Right renal cortex interstitium (tissue), 3 donors: ENCODE measurements around the gene MGAT3. TPM values are rescaled to one million over a fixed set of nuclear protein-coding genes. Genes with fewer than 3 reads are reported as not detected.
"Not testable (repeated sequence)": the region's sequence is repeated elsewhere in the genome, so short reads cannot be mapped to it uniquely, and the experiment has no call there.

ENCODE experiments used
- DNase-seq, 3 donors: peaks; one replicate each; pipeline ENCODE4 v3.0.0-alpha.2; 2013; ENCODE audit warnings: low read depth in 3 of 3, low spot score in 2 of 3
- polyA plus RNA-seq, 3 donors: library from polyadenylated mRNA; unstranded; fragments of 120-200 nt; gene quantifications; one replicate each; pipeline ENCODE4 v1.2.1, GENCODE V29; 2013; ENCODE audit not compliant: insufficient read length in 3 of 3

MGAT3 gene
- polyA plus RNA-seq, 3 donors = 18.7 to 26.7 (median 23.8) TPM

DNA sequence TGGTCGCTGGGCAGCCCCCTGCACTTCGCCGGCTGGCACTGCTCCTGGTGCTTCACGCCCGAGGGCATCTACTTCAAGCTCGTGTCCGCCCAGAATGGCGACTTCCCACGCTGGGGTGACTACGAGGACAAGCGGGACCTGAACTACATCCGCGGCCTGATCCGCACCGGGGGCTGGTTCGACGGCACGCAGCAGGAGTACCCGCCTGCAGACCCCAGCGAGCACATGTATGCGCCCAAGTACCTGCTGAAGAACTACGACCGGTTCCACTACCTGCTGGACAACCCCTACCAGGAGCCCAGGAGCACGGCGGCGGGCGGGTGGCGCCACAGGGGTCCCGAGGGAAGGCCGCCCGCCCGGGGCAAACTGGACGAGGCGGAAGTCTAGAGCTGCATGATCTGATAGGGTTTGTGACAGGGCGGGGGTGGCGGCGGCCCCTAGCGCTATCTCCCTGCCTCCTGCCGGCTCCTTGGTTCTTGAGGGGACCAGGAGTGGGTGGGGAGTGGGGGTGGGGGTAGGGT lies 31.8 kb downstream of the MGAT3 start:
- no peak for DNase-seq

DNA sequence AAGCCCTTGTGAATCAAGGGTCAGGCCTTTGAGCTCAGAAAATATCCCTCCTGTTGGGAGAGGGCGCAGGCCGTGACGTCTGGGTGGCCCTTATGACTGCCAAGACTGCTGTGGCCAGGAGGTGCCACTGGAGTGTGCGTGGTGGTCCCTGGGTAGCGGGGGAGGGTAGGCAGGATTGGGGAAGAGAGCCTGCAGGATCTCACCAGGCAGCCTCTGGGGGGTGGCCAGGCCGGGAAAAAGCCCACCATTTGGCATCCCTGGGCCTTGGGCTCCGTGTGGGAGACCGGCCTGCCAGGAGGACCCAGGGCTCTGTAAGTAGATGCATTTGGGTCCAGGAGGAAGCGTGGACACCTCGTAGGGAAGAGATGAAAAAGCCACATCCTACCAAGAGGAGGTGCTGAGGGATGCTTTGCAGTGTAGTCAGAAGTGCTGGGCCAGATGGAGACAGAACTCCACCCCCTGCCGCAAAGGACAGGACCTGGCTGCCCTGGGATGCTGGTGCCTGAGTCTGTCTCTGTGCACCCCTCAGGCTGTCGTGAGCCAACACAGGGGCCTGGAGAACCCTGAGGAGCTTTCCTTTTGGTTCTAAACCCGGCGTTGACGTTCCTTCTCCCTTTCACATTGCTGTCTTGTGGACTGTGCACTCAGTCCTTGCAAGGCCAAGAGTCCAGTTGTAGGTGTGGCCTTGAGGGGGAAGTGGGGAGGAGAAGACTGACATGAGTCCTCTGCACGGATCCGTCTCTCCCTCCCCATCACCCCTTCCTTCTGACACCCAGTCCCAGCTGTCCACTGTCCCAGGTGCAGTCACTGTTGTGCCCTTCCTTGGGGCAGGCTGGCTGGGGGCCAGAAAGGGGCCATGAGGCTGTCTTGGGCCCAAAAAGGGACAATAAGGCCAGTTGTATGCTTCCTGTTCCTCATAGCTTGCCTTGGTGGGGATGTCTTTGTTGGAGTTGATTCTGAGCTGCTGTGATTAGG lies 32.6 kb downstream of the MGAT3 start:
- DNase-seq = no peak

- DNase-seq = no peak
These were observed 33.5 kb downstream of the MGAT3 start for GRCh38 chr22:39490135-39490798.

DNA sequence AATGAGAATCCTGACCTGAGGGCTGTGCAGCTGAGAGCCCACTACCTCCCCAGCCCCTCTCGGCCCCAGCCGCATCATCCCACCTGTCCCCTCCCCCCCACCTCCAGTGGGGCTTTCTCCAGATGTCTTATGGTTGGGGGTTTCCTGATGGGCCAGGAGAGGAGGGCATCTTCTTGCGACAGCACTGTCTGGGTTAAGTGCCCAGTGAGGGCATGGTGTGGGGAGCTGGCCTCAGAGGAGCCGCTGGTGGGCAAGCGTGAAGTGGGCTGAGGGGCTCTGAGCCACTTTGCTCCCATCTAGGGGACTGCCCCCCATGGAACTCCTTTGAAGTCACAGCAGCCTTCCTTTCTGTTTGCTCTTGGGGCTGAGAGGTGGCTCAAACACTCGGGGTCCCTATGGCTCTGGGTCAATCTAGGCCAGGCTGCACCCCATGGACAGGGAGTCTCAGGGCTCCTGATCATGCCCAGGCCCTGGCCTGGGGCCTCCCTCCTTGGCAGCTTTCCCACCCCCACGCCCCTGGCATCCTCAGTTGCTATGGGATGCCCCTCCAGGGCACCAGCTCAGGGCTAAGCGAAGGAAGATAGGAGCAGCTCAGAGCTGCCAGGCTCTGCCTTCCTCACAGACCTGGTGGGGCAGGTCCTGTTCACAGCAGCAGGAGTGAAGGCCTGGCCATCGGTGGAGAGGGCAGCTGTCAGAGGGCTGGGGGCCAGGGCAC lies 34.3 kb downstream of the MGAT3 start:
- DNase-seq = no peak

- DNase-seq = no peak
These were observed 34.9 kb downstream of the MGAT3 start for GRCh38 chr22:39491696-39492095.

- no peak for DNase-seq
These were observed 35.4 kb downstream of the MGAT3 start for GRCh38 chr22:39492186-39492585.

DNA sequence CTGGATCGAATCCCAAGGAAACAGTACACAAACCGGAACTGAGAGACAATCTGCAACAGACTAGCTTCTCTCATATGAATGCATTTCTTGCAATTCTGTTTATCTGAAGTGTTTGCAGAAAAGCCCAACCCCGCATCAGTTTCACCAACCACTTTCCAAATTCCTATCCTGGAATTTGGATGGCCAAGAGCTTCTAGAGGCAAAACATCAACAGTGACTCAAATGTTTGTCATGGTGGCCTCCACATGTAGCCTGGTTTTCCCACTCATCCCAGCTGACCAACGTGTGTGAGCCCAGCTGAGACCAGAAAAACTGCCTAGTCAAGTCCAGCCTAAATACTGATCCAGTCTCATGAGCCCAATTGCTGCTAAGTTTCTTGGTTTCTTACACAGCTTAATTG lies 36.9 kb downstream of the MGAT3 start:
- DNase-seq = no peak

GRCh38 chr22:39494471-39495120 lies 37.8 kb downstream of the MGAT3 start:
- no peak for DNase-seq

DNA sequence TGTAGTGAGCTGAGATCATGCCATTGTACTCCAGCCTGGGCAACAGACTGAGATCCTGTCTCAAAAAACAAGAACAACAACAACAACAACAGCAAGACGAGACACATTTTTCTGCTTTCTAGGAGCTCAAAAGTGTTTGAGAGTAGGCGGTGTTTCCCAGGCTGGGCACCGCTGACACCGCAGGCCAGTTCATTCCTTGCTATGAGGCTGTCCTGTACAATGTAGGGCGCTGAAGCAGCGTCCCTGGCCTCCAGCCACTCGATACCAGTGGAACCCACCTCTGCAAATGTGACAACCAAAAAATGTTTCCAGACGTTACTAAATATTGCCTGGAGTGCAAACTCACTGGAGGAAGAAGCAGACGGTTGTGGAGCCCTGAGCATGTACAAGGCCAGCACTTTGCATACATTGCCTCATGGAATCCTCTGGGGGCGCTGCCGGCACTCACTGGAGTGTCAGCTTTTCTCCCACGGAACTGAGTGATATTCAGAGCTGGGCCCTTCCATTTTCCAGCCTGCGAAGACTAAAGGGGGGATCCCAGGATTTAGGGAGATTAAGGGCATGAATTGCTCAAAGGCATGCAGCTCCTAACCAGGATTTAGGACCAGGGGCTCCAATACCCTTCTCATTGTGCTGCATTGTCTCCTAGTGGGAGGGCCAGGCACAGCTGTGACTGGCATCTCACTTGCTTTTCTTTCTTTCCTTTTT lies 39.5 kb downstream of the MGAT3 start:
- DNase-seq = peak in 1 of 3 donors; percentile 69

DNA sequence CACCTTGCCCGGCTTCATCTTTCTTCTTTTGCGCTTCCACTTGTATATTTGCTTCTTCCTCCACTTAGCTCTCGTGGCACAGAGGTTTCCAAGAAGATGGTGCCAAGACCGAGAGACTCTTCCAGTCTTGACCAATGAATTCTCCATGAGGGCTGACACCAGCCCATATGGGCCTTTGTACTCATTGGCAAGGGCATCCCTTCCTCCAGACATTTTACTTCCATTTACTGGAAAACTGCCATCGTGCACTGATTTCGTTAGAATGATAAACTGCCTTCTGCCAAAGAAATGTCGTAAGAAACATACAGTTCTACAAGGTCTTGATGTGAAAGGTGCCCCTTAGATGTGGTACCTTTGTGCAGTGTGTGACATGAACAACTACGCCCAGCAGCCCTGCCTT lies 40.6 kb downstream of the MGAT3 start:
- DNase-seq = no peak

DNA sequence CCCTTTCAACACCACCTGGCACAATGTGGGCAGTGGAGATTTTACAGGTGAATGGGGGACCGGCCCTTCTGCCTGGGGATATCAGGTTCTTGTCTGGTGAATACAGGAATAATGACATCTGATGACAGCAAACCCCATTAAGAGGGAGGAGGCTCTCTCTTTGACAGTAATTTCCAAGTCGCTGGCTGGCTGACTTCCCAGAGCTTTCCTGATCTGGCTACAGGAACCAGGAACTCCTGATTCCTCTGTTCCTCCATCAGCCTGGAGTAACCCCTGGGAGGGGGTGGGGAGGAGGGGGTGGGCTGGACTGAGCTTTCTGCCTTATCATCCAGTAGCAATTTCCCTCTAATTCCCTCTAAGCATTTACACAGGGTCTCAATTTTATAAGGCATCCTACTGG lies 41.6 kb downstream of the MGAT3 start:
- no peak for DNase-seq

- no peak for DNase-seq
These were observed 42.0 kb downstream of the MGAT3 start for GRCh38 chr22:39498802-39499201.

DNA sequence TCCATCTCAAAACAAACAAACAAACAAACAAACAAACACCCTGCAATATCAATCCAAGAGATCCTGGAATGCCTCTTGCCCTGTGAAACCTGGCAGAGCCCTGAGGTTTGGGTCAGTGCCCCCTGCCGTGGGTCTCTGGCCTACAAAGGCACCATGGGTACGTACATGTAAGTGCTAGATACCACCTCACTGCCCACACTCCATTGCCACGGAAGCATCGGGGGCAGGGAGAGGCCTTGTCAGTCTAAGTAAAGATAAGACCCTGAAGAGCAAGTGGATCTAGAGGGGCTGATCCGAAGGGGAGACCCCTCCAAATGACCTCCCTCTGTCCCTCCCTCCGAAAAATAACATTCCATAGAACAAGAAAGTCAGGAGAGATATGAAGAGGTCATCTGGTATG lies 43.3 kb downstream of the MGAT3 start:
- DNase-seq = no peak

DNA sequence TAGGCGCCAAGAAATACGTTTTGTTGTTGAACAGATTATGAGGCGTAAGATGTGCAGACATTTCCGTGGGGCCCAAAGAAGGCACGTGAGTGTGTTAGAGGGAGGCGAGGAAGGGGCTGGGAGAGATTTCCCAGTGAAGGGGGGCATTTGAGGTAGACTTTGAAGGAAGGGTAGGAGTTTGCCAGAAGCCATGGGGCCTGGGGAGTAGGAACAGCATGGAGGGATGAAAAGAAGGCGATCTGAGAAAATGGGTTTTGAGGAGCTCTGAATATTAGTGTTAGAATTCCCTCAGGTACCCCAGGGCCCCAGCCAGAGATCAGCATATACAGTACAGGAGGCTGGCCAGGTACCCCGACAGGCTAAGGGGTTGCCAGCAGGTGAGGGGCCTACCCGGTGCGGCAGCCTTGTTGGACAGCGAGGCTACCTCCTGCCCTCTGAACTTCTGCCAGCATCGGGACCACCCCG lies 44.9 kb downstream of the MGAT3 start:
- no peak for DNase-seq

DNA sequence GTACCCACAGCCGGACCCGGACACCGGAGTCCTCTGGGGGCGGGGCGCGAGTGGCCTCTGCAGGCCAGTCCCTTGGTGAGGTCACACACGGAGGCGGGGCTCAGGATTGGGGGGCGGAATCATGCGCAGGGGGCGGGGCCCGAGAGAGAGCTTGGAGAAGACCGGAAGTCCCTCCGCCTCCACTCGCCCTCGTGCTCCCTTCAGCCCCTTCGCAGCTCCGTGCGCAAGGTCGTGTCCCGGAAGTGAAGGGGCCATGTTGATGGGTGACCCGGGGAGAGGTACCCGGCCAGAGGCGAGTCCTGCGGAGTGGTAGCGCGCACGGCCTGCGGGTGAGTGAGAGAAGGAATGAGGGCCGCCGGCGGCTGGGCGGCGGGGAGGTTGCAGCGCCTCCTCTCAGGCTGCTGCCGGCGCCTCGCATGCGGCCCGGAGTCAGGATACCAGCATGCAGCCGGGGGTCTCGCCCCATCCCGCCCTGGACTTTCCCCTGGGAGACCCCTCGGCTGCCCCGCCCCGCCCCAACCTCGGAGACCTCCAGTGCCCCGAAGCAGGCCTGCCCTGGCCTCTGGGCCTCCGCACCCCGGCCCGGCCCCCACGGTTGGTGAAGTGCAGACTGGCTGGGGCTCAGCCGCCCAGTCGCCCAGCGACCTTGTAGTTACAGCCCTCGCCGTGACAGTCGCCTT lies 45.4 kb downstream of the MGAT3 start, which contains the start of gene MIEF1:
MIEF1 (plus strand) TSS at position 182 of the 680 bp plus-strand sequence. CDS start 9,005 bp downstream, outside the sequence.
- peak in 2 of 3 donors; percentile 91 to 94 for DNase-seq

- no peak for DNase-seq
These were observed 46.1 kb downstream of the MGAT3 start for GRCh38 chr22:39502789-39503409.

- DNase-seq = no peak
These were observed 46.8 kb downstream of the MGAT3 start for GRCh38 chr22:39503630-39504029.

- DNase-seq = no peak
These were observed 47.3 kb downstream of the MGAT3 start for GRCh38 chr22:39504071-39504470.

DNA sequence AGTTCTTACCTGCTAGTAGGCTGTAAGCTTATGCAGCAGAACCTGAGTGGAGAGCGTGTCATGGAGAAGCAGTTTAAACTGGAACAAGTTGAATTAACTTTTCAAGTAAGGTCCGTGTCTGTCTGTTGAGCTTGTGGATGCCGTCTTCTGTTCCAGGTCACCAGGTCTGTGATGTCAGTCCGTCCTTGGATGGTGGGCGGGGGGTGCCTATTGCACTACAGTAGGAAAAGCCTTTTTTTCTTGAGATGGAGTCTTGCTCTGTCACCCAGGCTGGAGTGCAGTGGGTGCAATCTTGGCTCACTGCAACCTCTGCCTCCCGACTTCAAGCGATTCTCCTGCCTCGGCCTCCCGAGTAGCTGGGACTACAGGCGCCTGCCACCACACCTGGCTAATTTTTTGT lies 50.2 kb downstream of the MGAT3 start:
- DNase-seq = not testable (repeated sequence)
